Subcutaneous adipose tissue (tissue), 4 donors: ENCODE results near the gene MTRFR. TPM values are rescaled to one million over a fixed set of nuclear protein-coding genes. Genes with fewer than 3 reads are reported as not detected.

Experiments
- CTCF ChIP-seq: fragments of 450-650 bp; IDR thresholded peaks from one replicate; pipeline ENCODE4 v1.5.1; 2016; ENCODE audit warnings: low read depth, mild to moderate bottlenecking, control low read depth, antibody characterized with exemption, moderate library complexity
- total RNA-seq, 4 donors: library from RNA; depleted of rRNA; stranded (reverse); fragments of >200 nt; gene quantifications; one replicate each; pipeline ENCODE4 v1.1.0, GENCODE V29; 2016

Gene MTRFR
- total RNA-seq, 4 donors from 2014 or later = 6.4 to 14.5 (median 8.3) TPM

- no peak for TF ChIP-seq CTCF
These were observed 21.7 kb downstream of the MTRFR start for GRCh38 chr12:123254853-123255446.

GRCh38 chr12:123258593-123258992, 25.4 kb downstream of the MTRFR start:
- no peak for TF ChIP-seq CTCF

- TF ChIP-seq CTCF = no peak
These were observed 26.8 kb downstream of the MTRFR start for GRCh38 chr12:123260081-123260480.

- no peak for TF ChIP-seq CTCF
These were observed 28.0 kb downstream of the MTRFR start for GRCh38 chr12:123261196-123261595.

- TF ChIP-seq CTCF = no peak
These were observed 30.1 kb downstream of the MTRFR start for GRCh38 chr12:123263196-123263817.

- TF ChIP-seq CTCF = no peak
These were observed 31.4 kb downstream of the MTRFR start for GRCh38 chr12:123264642-123265041.

GRCh38 chr12:123265851-123266678, 32.8 kb downstream of the MTRFR start:
- no peak for TF ChIP-seq CTCF
